Measurements from ENCODE around the gene POLG.

DNA sequence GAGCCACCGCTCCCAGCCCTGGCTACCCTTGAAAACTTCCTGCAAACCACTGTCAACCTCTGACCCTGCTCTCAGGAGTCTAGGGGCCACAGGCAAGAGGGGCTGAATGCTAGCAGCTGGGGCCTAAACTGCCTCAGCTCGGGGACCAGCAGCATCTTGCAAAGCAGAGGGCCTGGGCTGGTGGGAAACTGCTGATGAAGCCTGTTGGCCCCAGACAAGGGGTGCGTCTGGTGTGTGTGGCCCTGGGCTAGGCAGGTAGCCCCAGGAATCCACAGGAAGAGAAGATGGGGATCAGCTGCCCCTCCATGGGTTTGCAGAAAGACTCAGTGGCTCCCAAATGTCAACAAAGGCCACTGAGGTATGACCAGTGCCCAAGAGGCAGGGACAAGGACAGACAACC is 8.2 kb upstream of the POLG start:
- TF ChIP-seq ZNF302 (CRISPR knock-in tag; IDR thresholded peaks at IDR 0.05): no peak
- no peak for TF ChIP-seq CTCF (IDR thresholded peaks at IDR 0.05)
